ENCODE measurements around the gene GALR1. TPM values are rescaled to one million over a fixed set of nuclear protein-coding genes. Genes with fewer than 3 reads are reported as not detected.

GALR1 gene
- total RNA-seq, 3 donors from 2014 or later = under 0.01 TPM; not detected in 1

DNA sequence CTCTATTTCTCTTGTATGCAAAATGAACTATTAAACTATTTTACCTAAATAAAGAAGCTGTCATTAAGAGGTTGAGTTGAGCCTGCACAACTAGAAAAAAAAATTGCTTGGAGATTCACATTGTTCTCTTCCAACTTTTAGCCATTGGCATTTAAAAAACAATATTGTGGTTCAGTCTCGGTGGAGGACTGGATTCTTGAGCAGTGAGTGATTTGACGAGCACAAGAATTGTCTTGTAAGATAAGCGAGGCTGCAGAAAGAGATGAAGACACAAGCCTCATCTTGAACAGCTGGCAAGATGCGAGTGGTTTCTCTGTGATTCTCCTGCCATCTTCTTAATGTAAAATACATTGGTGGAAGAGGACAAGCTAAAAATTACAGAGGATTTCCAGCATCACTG is 67.0 kb downstream of the GALR1 start:
- intact Hi-C loops (cut with DNase I; ENCODE audit: low total_unique reads) = no loop called here
- no peaks in the 10 kb centered on the region for H3K36me3 ChIP-seq
- H3K4me3 ChIP-seq = no peak overlapping the region
- H3K27ac ChIP-seq = no peak overlapping the region
- TF ChIP-seq POLR2A (IDR thresholded peaks at IDR 0.05) = no peak
- TF ChIP-seq POLR2AphosphoS5 (IDR thresholded peaks at IDR 0.05) = no peak
- TF ChIP-seq, protein P1, sequence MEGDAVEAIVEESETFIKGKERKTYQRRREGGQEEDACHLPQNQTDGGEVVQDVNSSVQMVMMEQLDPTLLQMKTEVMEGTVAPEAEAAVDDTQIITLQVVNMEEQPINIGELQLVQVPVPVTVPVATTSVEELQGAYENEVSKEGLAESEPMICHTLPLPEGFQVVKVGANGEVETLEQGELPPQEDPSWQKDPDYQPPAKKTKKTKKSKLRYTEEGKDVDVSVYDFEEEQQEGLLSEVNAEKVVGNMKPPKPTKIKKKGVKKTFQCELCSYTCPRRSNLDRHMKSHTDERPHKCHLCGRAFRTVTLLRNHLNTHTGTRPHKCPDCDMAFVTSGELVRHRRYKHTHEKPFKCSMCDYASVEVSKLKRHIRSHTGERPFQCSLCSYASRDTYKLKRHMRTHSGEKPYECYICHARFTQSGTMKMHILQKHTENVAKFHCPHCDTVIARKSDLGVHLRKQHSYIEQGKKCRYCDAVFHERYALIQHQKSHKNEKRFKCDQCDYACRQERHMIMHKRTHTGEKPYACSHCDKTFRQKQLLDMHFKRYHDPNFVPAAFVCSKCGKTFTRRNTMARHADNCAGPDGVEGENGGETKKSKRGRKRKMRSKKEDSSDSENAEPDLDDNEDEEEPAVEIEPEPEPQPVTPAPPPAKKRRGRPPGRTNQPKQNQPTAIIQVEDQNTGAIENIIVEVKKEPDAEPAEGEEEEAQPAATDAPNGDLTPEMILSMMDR (IDR thresholded peaks at IDR 0.05) = no peak
- H3K9me3 ChIP-seq = no peaks in the 10 kb centered on the region
- no peaks in the 10 kb centered on the region for H3K4me1 ChIP-seq
- no peak for DNase-seq (ENCODE audit: low spot score in 2 of 2)
- H3K27me3 ChIP-seq = peaks cover 0 to 3% of the 10 kb centered on the region in 2 donors

DNA sequence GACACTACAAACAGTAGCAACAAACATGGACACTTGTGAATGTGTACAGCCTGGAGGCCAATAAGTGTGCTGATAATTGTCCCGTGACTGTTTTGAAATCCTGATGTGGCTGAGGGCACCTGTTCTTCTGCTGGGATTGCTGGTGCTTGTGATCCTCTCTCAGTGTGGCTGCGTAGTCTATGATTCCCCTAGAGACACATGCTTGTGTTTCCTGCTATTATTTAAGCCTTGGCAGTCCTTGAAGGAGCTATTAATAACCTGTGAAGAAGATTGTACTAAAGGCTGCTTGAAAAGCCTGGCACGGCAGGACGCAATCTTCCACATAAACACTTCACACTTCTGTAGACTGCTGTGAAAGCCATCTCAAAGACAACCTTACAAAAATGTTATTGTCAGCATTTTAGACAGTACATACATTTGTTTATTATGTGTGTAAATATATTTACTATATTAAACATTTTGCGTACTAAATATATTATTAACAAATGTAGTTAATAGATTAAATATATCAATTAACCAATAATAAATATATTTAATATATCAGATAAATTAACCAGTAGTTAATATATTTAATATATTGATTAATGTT is 71.4 kb downstream of the GALR1 start:
- H3K4me1 ChIP-seq = no peaks in the 10 kb centered on the region

DNA sequence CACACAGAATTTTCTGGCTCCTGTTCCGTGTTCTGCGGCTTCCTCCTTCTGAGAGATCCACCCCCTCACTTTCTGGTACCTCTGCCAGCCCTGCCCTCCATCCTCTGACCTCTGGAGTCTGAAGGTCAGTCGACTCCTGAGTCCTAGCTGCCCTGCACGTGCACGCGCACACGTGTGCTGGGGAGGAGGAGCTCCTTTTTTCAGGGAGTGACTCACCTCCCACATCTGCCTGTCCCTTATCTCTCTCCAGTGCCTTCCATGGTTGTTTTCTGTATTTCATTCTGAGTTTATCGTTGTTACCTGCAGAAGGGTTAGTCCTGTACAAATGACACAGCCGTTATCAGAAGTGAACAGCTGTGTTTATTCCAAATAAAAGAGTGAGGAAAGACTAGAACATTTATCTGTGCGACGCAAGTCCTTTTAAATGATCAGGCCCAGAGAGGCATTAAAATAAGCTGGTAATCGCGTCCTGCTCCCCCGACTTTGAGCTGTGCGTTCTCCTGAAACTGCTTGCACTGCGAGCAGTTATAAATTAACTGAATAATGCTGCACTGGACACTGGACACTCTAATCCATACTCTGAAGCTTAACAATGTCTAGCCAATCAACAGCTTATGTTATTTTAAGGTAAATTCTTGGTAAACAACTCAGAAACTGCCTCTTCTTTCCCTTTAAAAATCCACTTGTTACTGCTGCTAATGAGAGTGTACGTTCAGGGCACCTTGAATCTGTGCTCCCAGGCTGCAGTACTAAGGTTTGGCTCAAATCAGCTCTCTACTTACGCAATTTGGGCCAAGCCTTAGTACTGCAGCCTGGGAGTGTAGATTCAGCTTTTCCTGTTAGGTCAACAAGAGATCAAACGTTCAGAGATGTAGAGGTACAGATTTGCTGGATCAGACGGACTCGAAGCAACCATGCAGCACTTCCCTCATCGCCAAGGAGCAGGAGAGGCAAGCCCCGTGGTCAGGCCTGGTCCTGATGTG is 72.5 kb downstream of the GALR1 start:
- intact Hi-C loops (cut with DNase I; ENCODE audit: low total_unique reads) = no loop called here
- Histone ChIP-seq H3K27ac (no peak overlapping the region), H3K4me1 (no peaks in the 10 kb centered on the region), H3K9me3 (no peaks in the 10 kb centered on the region), H3K36me3 (no peaks in the 10 kb centered on the region), H3K27me3 (peaks cover 0 to 3% of the 10 kb centered on the region in 2 donors), H3K4me3 (no peak overlapping the region)
- DNase-seq (ENCODE audit: low spot score in 2 of 2) = no peak
- TF ChIP-seq, protein P1 (IDR thresholded peaks at IDR 0.05) = no peak
- no peak for TF ChIP-seq POLR2A (IDR thresholded peaks at IDR 0.05)
- no peak for TF ChIP-seq POLR2AphosphoS5 (IDR thresholded peaks at IDR 0.05)

More for the DNA sequence above, 71.4 kb downstream of the GALR1 start:
- H3K36me3 ChIP-seq = no peaks in the 10 kb centered on the region
- TF ChIP-seq, protein P1 (IDR thresholded peaks at IDR 0.05) = no peak
- TF ChIP-seq POLR2AphosphoS5 (IDR thresholded peaks at IDR 0.05) = no peak
- no peak for TF ChIP-seq POLR2A (IDR thresholded peaks at IDR 0.05)
- no peaks in the 10 kb centered on the region for H3K9me3 ChIP-seq
- no peak overlapping the region for H3K4me3 ChIP-seq
- H3K27me3 ChIP-seq = peaks cover 0 to 3% of the 10 kb centered on the region in 2 donors
- intact Hi-C loops (cut with DNase I; ENCODE audit: low total_unique reads) = no loop called here
- no peak overlapping the region for H3K27ac ChIP-seq
- no peak for DNase-seq (ENCODE audit: low spot score in 2 of 2)

DNA sequence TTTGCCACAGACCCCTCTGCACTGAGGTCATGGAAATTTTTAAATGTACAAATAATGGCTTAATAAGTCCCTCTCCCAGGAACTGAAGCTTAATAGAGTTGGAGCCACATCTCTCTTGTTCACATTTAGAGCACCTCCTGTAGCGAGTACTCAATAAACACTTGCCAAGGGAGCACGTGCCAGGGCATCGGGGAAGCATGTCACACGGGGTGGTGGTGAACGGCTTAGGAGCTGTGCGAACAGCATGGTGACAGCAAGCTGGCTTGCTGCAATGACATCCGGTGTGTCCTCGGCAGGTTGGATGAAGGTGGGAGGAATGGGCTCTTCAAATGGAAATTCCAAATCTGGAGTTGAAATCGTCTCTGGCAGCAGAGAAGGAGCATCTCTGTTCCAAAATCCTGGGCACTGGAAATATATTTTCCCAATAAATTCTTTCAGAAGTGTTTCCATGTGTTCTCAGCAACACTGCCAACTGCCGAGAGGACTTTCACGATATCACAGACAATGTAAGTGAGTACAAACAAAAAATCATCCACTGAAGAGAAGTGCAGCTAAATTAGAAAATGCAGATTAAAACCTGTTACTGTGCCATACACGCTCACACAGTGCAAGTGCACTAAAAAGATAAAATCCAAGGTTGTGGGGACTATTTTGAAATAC is 74.1 kb downstream of the GALR1 start:
- H3K27me3 ChIP-seq = peaks cover 0 to 3% of the 10 kb centered on the region in 2 donors
- no peaks in the 10 kb centered on the region for H3K4me1 ChIP-seq
- no peak overlapping the region for H3K4me3 ChIP-seq
- TF ChIP-seq POLR2AphosphoS5 (IDR thresholded peaks at IDR 0.05) (no peak), POLR2A (IDR thresholded peaks at IDR 0.05) (no peak)
- TF ChIP-seq, protein P1 (IDR thresholded peaks at IDR 0.05) = no peak
- DNase-seq (ENCODE audit: low spot score in 2 of 2) = no peak
- intact Hi-C loops (cut with DNase I; ENCODE audit: low total_unique reads) = no loop called here
- no peaks in the 10 kb centered on the region for H3K9me3 ChIP-seq
- H3K36me3 ChIP-seq = no peaks in the 10 kb centered on the region
- no peak overlapping the region for H3K27ac ChIP-seq

Other genes starting within 250 kb of the GALR1 start
- gene MBP, start 117.1 kb upstream of the GALR1 start, total RNA-seq = 10 to 100 TPM; 27.2 to 46.2 (median 32.4) TPM